GM18520 (cell line): ENCODE data around the gene LTBP4.
"Not testable (repeated sequence)": the region's sequence is repeated elsewhere in the genome, so short reads cannot be mapped to it uniquely, and the experiment has no call there.

ENCODE experiments used
- ATAC-seq: cut with Tn5 transposase; IDR thresholded peaks from one replicate; pipeline ENCODE4 v1.9.1; 2021; ENCODE audit not compliant: unreplicated experiment

The LTBP4 gene

GRCh38 chr19:40601134-40601974 lies at the start of gene LTBP4:
TSS of gene LTBP4 (plus strand) at chr19:40601369. CDS start at chr19:40601388, 19 bp downstream.
- ATAC-seq, result no peak

- ATAC-seq, result no peak
Observed at GRCh38 chr19:40552848-40553247, 48.3 kb upstream of the LTBP4 start.

- ATAC-seq, result no peak
Observed at GRCh38 chr19:40553885-40554857, 47.0 kb upstream of the LTBP4 start.

GRCh38 chr19:40555978-40556689 lies 45.0 kb upstream of the LTBP4 start:
- no peak for ATAC-seq

GRCh38 chr19:40556953-40557530 lies 44.1 kb upstream of the LTBP4 start:
- ATAC-seq, result no peak

GRCh38 chr19:40559394-40559793 lies 41.8 kb upstream of the LTBP4 start:
- no peak for ATAC-seq

GRCh38 chr19:40560092-40560507 lies 41.1 kb upstream of the LTBP4 start:
- ATAC-seq, result no peak

GRCh38 chr19:40561947-40562346 lies 39.2 kb upstream of the LTBP4 start:
- no peak for ATAC-seq

GRCh38 chr19:40564535-40564934 lies 36.6 kb upstream of the LTBP4 start:
- not testable (repeated sequence) for ATAC-seq

- no peak for ATAC-seq
Observed at GRCh38 chr19:40565355-40565754, 35.8 kb upstream of the LTBP4 start.

GRCh38 chr19:40565910-40566495 lies 35.2 kb upstream of the LTBP4 start:
- no peak for ATAC-seq

GRCh38 chr19:40567040-40567749 lies 34.0 kb upstream of the LTBP4 start:
- no peak for ATAC-seq

- no peak for ATAC-seq
Observed at GRCh38 chr19:40567750-40568494, 33.2 kb upstream of the LTBP4 start.

GRCh38 chr19:40570313-40571004 lies 30.7 kb upstream of the LTBP4 start:
- ATAC-seq, result peak; percentile 81

- no peak for ATAC-seq
Observed at GRCh38 chr19:40571005-40571318, 30.2 kb upstream of the LTBP4 start.

GRCh38 chr19:40571831-40572495 lies 29.2 kb upstream of the LTBP4 start:
- ATAC-seq, result no peak

- ATAC-seq, result no peak
Observed at GRCh38 chr19:40575326-40575725, 25.8 kb upstream of the LTBP4 start.

- ATAC-seq, result no peak
Observed at GRCh38 chr19:40576151-40576584, 25.0 kb upstream of the LTBP4 start.
